HepG2 (cell line): ENCODE measurements around the gene DRAM1. TPM values are rescaled to one million over a fixed set of nuclear protein-coding genes. Genes with fewer than 3 reads are reported as not detected.

Experiments
- ELF1 ChIP-seq: sonication (generic); formaldehyde crosslinking; IDR thresholded peaks from 2 replicates; pipeline ENCODE4 v1.4.0; 2020; ENCODE audit warnings: missing genetic modification reagents
- FOXA3 ChIP-seq: IDR thresholded peaks from 2 replicates; pipeline ENCODE4 v1.6.1; 2016; ENCODE audit warnings: missing genetic modification reagents, missing compliant biosample characterization
- GATAD1 ChIP-seq: IDR thresholded peaks from 2 replicates; pipeline ENCODE4 v1.6.1; 2016; ENCODE audit warnings: missing genetic modification reagents, missing compliant biosample characterization
- GPN1 ChIP-seq: sonication (generic); formaldehyde crosslinking; IDR thresholded peaks from 2 replicates; pipeline ENCODE4 v1.5.1; 2020; ENCODE audit warnings: missing genetic modification reagents, borderline replicate concordance
- NFRKB ChIP-seq: fragments of 450-650 bp; IDR thresholded peaks from 2 replicates; pipeline ENCODE4 v1.6.1; 2017
- NPAS2 ChIP-seq: sonication (generic); formaldehyde crosslinking; IDR thresholded peaks from 2 replicates; pipeline ENCODE4 v1.8.0; 2022; ENCODE audit warnings: mild to moderate bottlenecking, missing genetic modification reagents, borderline replicate concordance
- RFX5 ChIP-seq: IDR thresholded peaks from 2 replicates; pipeline ENCODE4 v1.6.1; 2011; ENCODE audit warnings: low read depth, low read length, improper control_type of control experiment
- SRSF4 ChIP-seq: fragments of 200-400 bp; formaldehyde crosslinking; IDR thresholded peaks from one replicate; pipeline ENCODE4 v1.6.1; 2018; ENCODE audit warnings: mild to moderate bottlenecking, low read depth, low read length, moderate library complexity; ENCODE audit not compliant: poor library complexity, severe bottlenecking
- TCF7L2 ChIP-seq: IDR thresholded peaks from 2 replicates; pipeline ENCODE4 v1.6.1; 2011; ENCODE audit warnings: mild to moderate bottlenecking, low read depth, low read length, moderate library complexity
- XBP1 ChIP-seq: sonication (generic); formaldehyde crosslinking; IDR thresholded peaks from 2 replicates; pipeline ENCODE4 v1.5.0; 2020; ENCODE audit warnings: missing genetic modification reagents
- ZFX ChIP-seq: sonication (generic); formaldehyde crosslinking; IDR thresholded peaks from 2 replicates; pipeline ENCODE4 v1.4.0; 2020; ENCODE audit warnings: mild to moderate bottlenecking, low read depth, missing genetic modification reagents, moderate library complexity
- ZKSCAN1 ChIP-seq: fragments of 150-350 bp; IDR thresholded peaks from 2 replicates; pipeline ENCODE4 v1.6.1; 2014; ENCODE audit warnings: low read length
- ZNF224 ChIP-seq: sonication (generic); formaldehyde crosslinking; IDR thresholded peaks from 2 replicates; pipeline ENCODE4 v1.5.0; 2020; ENCODE audit warnings: mild to moderate bottlenecking, missing genetic modification reagents
- ZNF263 ChIP-seq: sonication (generic); formaldehyde crosslinking; IDR thresholded peaks from 2 replicates; pipeline ENCODE4 v1.4.0; 2020; ENCODE audit warnings: missing genetic modification reagents
- ZNF33B ChIP-seq: sonication (generic); formaldehyde crosslinking; IDR thresholded peaks from 2 replicates; pipeline ENCODE4 v1.5.1; 2020; ENCODE audit warnings: mild to moderate bottlenecking, missing genetic modification reagents
- ZNF496 ChIP-seq: sonication (generic); formaldehyde crosslinking; IDR thresholded peaks from 2 replicates; pipeline ENCODE4 v1.8.1; 2023; ENCODE audit warnings: mild to moderate bottlenecking, moderate library complexity, missing genetic modification reagents; ENCODE audit not compliant: insufficient replicate concordance
- ZNF547 ChIP-seq: sonication (generic); formaldehyde crosslinking; IDR thresholded peaks from 2 replicates; pipeline ENCODE4 v1.5.1; 2020; ENCODE audit warnings: mild to moderate bottlenecking, missing genetic modification reagents
- ZNF570 ChIP-seq: sonication (generic); formaldehyde crosslinking; IDR thresholded peaks from 2 replicates; pipeline ENCODE4 v1.4.0; 2020; ENCODE audit warnings: mild to moderate bottlenecking, missing genetic modification reagents, borderline replicate concordance
- ZNF598 ChIP-seq: sonication (generic); formaldehyde crosslinking; IDR thresholded peaks from 2 replicates; pipeline ENCODE4 v1.5.1; 2020; ENCODE audit warnings: mild to moderate bottlenecking, missing genetic modification reagents, borderline replicate concordance
- polyA plus RNA-seq, 8 experiments: library from polyadenylated mRNA; depleted of rRNA in 3 of 8; stranded (reverse) in 7 of 8; unstranded in 1 of 8; fragments of >200 nt; fragmentation: Illumina TruSeq in 4 of 8; extraction: Trizol in 4 of 8; gene quantifications; 2 replicates each; pipeline versions ENCODE4 v1.2.1 to v1.2.3, GENCODE V29; 2011 to 2016; ENCODE audit warnings: low read depth in 4 of 8, missing spikeins in 1 of 8, mixed read lengths in 1 of 8; ENCODE audit not compliant: insufficient read depth in 1 of 8
- total RNA-seq, 5 experiments: library from RNA; depleted of rRNA; stranded (reverse); fragments of >200 nt; fragmentation: Illumina TruSeq; extraction: Trizol; gene quantifications; 2 replicates each; pipeline ENCODE4 v1.2.3, GENCODE V29; 2016; ENCODE audit warnings: low read depth in 1 of 5
- TF ChIP-seq, protein P1 (sequence below): sonication (generic); formaldehyde crosslinking; IDR thresholded peaks from 2 replicates; pipeline ENCODE4 v1.4.0; 2020; ENCODE audit warnings: missing genetic modification reagents, borderline replicate concordance
- TF ChIP-seq, protein P2 (sequence below): sonication (generic); formaldehyde crosslinking; IDR thresholded peaks from 2 replicates; pipeline ENCODE4 v1.5.0; 2020; ENCODE audit warnings: missing genetic modification reagents
- TF ChIP-seq, protein P3 (sequence below): sonication (generic); formaldehyde crosslinking; IDR thresholded peaks from 2 replicates; pipeline ENCODE4 v1.5.0; 2020; ENCODE audit warnings: mild to moderate bottlenecking, missing genetic modification reagents
- TF ChIP-seq, protein P4 (sequence below): sonication (generic); formaldehyde crosslinking; IDR thresholded peaks from 2 replicates; pipeline ENCODE4 v1.4.0; 2020; ENCODE audit warnings: missing genetic modification reagents; ENCODE audit errors: not compliant biosample characterization
- TF ChIP-seq, protein P5 (sequence below): sonication (generic); formaldehyde crosslinking; IDR thresholded peaks from 2 replicates; pipeline ENCODE4 v1.4.0; 2020; ENCODE audit warnings: mild to moderate bottlenecking, low read depth, missing genetic modification reagents

Gene DRAM1
- total and polyA plus RNA-seq, 2 of the 13 experiments (the other 11 are each of a cell fraction or from before 2014, with no cell fraction given): 20.9 to 32.6 TPM

DNA sequence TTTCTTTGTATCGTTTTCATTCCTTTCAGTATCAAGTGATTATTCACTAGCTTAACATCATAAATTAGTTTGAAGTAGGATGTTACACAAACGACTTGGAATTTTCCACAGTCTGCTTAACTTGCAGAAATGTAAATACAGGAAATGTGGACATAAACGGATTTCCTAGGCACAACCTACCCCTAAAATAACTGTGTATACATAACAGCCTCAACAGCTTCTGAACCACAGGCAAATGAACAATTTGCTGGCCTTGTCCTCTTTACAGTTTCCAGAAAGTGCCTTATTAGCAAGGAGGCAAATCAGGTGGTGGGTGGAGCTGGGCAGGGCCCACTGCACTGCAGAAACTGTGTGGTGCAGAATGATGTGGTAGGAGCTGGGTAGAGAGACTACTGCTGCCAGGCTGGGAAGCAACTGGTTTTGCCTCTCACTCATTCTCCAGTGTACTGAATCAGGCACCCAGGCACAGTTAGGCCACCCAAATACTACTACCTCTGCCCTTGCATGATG is 14.1 kb downstream of the DRAM1 start (continued):
- TF ChIP-seq, protein P1, sequence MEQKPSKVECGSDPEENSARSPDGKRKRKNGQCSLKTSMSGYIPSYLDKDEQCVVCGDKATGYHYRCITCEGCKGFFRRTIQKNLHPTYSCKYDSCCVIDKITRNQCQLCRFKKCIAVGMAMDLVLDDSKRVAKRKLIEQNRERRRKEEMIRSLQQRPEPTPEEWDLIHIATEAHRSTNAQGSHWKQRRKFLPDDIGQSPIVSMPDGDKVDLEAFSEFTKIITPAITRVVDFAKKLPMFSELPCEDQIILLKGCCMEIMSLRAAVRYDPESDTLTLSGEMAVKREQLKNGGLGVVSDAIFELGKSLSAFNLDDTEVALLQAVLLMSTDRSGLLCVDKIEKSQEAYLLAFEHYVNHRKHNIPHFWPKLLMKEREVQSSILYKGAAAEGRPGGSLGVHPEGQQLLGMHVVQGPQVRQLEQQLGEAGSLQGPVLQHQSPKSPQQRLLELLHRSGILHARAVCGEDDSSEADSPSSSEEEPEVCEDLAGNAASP (CRISPR knock-in tag): peak; percentile 70; the same call in 1 of the 2 replicates
- no peak for TF ChIP-seq ZKSCAN1
- no peak for TF ChIP-seq SRSF4
- TF ChIP-seq ZNF496: no peak
- no peak for TF ChIP-seq NPAS2 (CRISPR knock-in tag)
- no peak for TF ChIP-seq XBP1
- TF ChIP-seq ZNF33B (CRISPR knock-in tag): no peak
- TF ChIP-seq, protein P2, sequence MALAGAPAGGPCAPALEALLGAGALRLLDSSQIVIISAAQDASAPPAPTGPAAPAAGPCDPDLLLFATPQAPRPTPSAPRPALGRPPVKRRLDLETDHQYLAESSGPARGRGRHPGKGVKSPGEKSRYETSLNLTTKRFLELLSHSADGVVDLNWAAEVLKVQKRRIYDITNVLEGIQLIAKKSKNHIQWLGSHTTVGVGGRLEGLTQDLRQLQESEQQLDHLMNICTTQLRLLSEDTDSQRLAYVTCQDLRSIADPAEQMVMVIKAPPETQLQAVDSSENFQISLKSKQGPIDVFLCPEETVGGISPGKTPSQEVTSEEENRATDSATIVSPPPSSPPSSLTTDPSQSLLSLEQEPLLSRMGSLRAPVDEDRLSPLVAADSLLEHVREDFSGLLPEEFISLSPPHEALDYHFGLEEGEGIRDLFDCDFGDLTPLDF: no peak
- TF ChIP-seq, protein P3, sequence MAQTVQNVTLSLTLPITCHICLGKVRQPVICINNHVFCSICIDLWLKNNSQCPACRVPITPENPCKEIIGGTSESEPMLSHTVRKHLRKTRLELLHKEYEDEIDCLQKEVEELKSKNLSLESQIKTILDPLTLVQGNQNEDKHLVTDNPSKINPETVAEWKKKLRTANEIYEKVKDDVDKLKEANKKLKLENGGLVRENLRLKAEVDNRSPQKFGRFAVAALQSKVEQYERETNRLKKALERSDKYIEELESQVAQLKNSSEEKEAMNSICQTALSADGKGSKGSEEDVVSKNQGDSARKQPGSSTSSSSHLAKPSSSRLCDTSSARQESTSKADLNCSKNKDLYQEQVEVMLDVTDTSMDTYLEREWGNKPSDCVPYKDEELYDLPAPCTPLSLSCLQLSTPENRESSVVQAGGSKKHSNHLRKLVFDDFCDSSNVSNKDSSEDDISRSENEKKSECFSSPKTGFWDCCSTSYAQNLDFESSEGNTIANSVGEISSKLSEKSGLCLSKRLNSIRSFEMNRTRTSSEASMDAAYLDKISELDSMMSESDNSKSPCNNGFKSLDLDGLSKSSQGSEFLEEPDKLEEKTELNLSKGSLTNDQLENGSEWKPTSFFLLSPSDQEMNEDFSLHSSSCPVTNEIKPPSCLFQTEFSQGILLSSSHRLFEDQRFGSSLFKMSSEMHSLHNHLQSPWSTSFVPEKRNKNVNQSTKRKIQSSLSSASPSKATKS (CRISPR knock-in tag): no peak
- TF ChIP-seq, protein P4, sequence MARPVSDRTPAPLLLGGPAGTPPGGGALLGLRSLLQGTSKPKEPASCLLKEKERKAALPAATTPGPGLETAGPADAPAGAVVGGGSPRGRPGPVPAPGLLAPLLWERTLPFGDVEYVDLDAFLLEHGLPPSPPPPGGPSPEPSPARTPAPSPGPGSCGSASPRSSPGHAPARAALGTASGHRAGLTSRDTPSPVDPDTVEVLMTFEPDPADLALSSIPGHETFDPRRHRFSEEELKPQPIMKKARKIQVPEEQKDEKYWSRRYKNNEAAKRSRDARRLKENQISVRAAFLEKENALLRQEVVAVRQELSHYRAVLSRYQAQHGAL: no peak
- no peak for TF ChIP-seq ZNF598 (CRISPR knock-in tag)
- TF ChIP-seq ELF1: peak; percentile 62
- TF ChIP-seq RFX5: no peak
- TF ChIP-seq, protein P5, sequence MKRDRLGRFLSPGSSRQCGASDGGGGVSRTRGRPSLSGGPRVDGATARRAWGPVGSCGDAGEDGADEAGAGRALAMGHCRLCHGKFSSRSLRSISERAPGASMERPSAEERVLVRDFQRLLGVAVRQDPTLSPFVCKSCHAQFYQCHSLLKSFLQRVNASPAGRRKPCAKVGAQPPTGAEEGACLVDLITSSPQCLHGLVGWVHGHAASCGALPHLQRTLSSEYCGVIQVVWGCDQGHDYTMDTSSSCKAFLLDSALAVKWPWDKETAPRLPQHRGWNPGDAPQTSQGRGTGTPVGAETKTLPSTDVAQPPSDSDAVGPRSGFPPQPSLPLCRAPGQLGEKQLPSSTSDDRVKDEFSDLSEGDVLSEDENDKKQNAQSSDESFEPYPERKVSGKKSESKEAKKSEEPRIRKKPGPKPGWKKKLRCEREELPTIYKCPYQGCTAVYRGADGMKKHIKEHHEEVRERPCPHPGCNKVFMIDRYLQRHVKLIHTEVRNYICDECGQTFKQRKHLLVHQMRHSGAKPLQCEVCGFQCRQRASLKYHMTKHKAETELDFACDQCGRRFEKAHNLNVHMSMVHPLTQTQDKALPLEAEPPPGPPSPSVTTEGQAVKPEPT (CRISPR knock-in tag): no peak
- TF ChIP-seq FOXA3: peak; percentile 94
- 0 out of 2 replicates have a peak, but pooled peaks have one; percentile 14 for TF ChIP-seq GATAD1 (CRISPR knock-in tag)
- TF ChIP-seq ZNF224 (CRISPR knock-in tag): no peak
- TF ChIP-seq TCF7L2: no peak
- no peak for TF ChIP-seq NFRKB
- peak; percentile 58 for TF ChIP-seq ZFX (CRISPR knock-in tag)
- TF ChIP-seq ZNF547 (CRISPR knock-in tag): no peak
- no peak for TF ChIP-seq ZNF570 (CRISPR knock-in tag)
- no peak for TF ChIP-seq ZNF263 (CRISPR knock-in tag)
- no peak for TF ChIP-seq GPN1
